22Rv1 (cell line): ENCODE results near the gene SLC7A5.
"Not testable (repeated sequence)": the region's sequence is repeated elsewhere in the genome, so short reads cannot be mapped to it uniquely, and the experiment has no call there.

Source experiments
- ZFX ChIP-seq: fragments of 450-650 bp; IDR thresholded peaks from 2 replicates; pipeline ENCODE4 v1.6.1; 2017; ENCODE audit warnings: antibody characterized with exemption, borderline replicate concordance
- TF ChIP-seq, protein P1 (sequence below): fragments of 450-650 bp; IDR thresholded peaks from 2 replicates; pipeline ENCODE4 v1.5.1; 2017; ENCODE audit warnings: mild to moderate bottlenecking

- TF ChIP-seq, protein P1, sequence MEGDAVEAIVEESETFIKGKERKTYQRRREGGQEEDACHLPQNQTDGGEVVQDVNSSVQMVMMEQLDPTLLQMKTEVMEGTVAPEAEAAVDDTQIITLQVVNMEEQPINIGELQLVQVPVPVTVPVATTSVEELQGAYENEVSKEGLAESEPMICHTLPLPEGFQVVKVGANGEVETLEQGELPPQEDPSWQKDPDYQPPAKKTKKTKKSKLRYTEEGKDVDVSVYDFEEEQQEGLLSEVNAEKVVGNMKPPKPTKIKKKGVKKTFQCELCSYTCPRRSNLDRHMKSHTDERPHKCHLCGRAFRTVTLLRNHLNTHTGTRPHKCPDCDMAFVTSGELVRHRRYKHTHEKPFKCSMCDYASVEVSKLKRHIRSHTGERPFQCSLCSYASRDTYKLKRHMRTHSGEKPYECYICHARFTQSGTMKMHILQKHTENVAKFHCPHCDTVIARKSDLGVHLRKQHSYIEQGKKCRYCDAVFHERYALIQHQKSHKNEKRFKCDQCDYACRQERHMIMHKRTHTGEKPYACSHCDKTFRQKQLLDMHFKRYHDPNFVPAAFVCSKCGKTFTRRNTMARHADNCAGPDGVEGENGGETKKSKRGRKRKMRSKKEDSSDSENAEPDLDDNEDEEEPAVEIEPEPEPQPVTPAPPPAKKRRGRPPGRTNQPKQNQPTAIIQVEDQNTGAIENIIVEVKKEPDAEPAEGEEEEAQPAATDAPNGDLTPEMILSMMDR, result not testable (repeated sequence)
- TF ChIP-seq ZFX, result not testable (repeated sequence)
These were observed 41.9 kb upstream of the SLC7A5 start for GRCh38 chr16:87911106-87911763.
